Panc1 (cell line): ENCODE results near the gene ACTRT2.

ENCODE experiments used
- CTCF ChIP-seq: fragments of 450-650 bp; IDR thresholded peaks from 2 replicates; pipeline ENCODE4 v1.5.1; 2017; ENCODE audit warnings: mild to moderate bottlenecking
- POLR2AphosphoS5 ChIP-seq: IDR thresholded peaks from 2 replicates; pipeline ENCODE4 v1.6.1; 2012; ENCODE audit warnings: mild to moderate bottlenecking, low read depth, low read length, moderate library complexity
- REST ChIP-seq, 2 experiments: IDR thresholded peaks; 2 replicates each; pipeline ENCODE4 v1.6.1; 2011 to 2012; ENCODE audit warnings: low read depth in 2 of 2, control low read depth in 1 of 2, low read length in 1 of 2, mild to moderate bottlenecking in 1 of 2, moderate library complexity in 1 of 2; ENCODE audit not compliant: insufficient read depth in 1 of 2

- TF ChIP-seq CTCF (no peak), POLR2AphosphoS5 (no peak), REST (IDR thresholded peaks at IDR 0.05; ENCODE audit: insufficient read depth in 1 of 2, low read depth in 2 of 2, low read length in 1 of 2) (no peak)
Observed at GRCh38 chr1:3064901-3065300, 43.6 kb downstream of the ACTRT2 start.
